NCI-H1417 treated with DMSO at 0.1 percent for 48 hours (cell line): ENCODE data around the gene BPTF.
A peak's percentile ranks its signal among the peaks of the same experiment; 100 is the strongest.
"Not testable (repeated sequence)": the region's sequence is repeated elsewhere in the genome, so short reads cannot be mapped to it uniquely, and the experiment has no call there.

Experiments
- DNase-seq: peaks from one replicate; lab custom pipeline; 2025; lab: John Stamatoyannopoulos, UW

The BPTF gene

DNA sequence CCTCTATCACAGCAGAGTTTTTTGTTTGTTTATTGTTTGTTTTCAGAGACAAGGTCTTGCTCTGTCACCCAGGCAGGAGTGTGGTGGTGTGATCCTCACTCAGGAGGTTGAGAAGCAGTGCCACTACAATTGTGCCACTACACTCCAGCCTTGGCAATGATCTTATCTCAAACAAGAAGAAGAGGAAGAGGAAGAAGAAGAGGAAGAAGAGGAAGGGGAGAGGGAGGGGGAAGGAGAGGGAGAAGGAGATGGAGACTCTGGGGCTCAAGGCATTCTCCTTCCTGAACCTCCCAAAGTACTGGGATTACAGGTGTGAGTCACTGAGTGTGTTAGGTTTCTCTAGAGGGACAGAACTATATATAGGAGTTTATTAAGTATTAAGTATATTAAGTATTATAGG, 188.1 kb downstream of the BPTF start:
- DNase-seq = no peak

GRCh38 chr17:68015081-68015723, 189.9 kb downstream of the BPTF start:
- DNase-seq = no peak

DNA sequence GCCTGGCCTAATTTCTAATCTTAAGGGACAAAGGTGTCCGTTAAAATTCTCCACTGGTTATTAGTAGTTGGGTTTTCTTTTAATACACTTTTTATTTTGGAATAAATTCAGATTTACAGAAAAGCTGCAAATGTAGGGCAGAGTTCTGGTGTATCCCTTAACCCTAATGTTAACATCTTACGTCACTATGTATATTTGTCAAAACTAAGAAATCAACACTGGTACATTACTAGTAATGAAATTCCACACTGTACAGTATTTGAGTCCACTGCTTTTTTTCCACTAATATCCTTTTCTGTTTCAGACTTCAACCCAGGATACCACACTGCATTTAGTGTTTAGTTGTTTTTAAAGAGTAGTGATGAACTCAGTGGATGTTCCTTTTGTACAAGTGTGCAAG, 191.5 kb downstream of the BPTF start:
- DNase-seq = no peak

- not testable (repeated sequence) for DNase-seq
Measured at GRCh38 chr17:68018493-68018892, 193.2 kb downstream of the BPTF start.

GRCh38 chr17:68019336-68019674, 194.0 kb downstream of the BPTF start:
- no peak for DNase-seq

DNA sequence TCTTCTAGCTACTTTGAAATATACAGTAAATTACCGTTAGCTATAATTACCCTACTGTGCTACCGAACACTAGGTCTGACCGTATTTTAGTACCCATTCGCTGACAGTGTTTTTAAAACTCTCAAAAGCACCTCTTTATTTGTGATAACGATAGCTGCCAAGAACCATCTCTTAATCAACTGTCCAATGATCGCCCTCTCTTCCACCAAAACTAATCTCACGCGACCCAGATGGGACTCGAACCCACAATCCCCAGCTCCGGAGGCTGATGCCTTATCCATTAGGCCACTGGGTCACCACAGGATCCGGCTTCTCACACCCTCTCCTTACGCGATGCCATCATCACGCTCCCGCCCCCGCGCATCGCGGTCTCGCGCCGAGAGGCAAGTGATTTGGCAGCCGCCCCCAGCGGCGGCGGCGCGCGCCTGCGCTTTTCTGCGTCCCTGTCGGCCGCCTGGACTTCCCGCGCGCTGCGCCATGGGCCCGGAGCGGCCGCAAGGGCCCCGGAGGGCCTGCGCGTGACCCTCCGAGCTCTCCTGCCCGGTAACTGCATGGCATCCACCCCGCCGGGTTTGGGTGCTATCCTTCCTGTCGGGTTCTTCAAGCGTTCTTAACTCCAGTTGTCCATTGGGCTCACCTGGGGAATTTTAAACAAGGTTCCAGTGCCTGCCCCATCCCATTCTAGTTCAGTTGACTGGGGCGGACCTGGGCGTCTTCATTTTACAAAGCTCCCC, 194.5 kb downstream of the BPTF start:
- peak; percentile 89 for DNase-seq

- peak; percentile 26 for DNase-seq
Measured at GRCh38 chr17:68020409-68020756, 195.1 kb downstream of the BPTF start.

DNA sequence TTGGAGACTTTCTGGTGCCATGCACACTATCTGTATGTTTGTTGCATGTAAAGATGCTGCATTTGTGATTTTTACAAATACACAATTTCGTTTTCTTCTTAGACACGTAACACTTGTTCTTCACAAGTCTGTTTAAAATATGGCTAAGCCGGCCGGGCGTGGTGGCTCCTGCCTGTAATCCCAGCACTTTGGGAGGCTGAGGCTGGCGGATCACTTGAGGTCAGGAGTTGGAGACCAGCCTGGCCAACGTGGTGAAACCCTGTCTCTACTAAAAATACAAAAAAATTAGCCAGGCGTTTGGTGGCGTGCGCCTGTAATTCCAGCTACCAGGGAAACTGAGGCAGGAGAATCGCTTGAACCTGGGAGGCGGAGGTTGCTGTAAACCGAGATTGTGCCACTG, 195.5 kb downstream of the BPTF start:
- not testable (repeated sequence) for DNase-seq

- DNase-seq = no peak
Measured at GRCh38 chr17:68021963-68022362, 196.7 kb downstream of the BPTF start.

GRCh38 chr17:68022547-68022946, 197.2 kb downstream of the BPTF start:
- not testable (repeated sequence) for DNase-seq

GRCh38 chr17:68029512-68030215, 204.4 kb downstream of the BPTF start:
- DNase-seq = no peak
